GM18508 (cell line): ENCODE data around the gene DEFB131B.
"Not testable (repeated sequence)": the region's sequence is repeated elsewhere in the genome, so short reads cannot be mapped to it uniquely, and the experiment has no call there.

Experiments
- ATAC-seq: cut with Tn5 transposase; IDR thresholded peaks from one replicate; pipeline ENCODE4 v1.9.1; 2021; ENCODE audit warnings: moderate number of reproducible peaks; ENCODE audit not compliant: insufficient read depth, unreplicated experiment

DEFB131B gene

GRCh38 chr11:71910775-71911174 is 32.5 kb downstream of the DEFB131B start:
- ATAC-seq, result not testable (repeated sequence)

GRCh38 chr11:71911321-71911985 is 33.2 kb downstream of the DEFB131B start:
- ATAC-seq, result not testable (repeated sequence)

GRCh38 chr11:71911986-71912340 is 33.7 kb downstream of the DEFB131B start:
- not testable (repeated sequence) for ATAC-seq

- ATAC-seq, result no peak
These were observed 35.7 kb downstream of the DEFB131B start for GRCh38 chr11:71913756-71914526.

GRCh38 chr11:71914617-71915189 is 36.5 kb downstream of the DEFB131B start:
- no peak for ATAC-seq

GRCh38 chr11:71917646-71918140 is 39.4 kb downstream of the DEFB131B start:
- ATAC-seq, result no peak

GRCh38 chr11:71927820-71928736 is 49.8 kb downstream of the DEFB131B start, which contains the start of gene XNDC1N:
Gene XNDC1N, minus strand, starts transcription at chr11:71928594. Its CDS starts 5,241 bp downstream, at chr11:71923353.
- ATAC-seq, result no peak

- ATAC-seq, result no peak
These were observed 50.6 kb downstream of the DEFB131B start, which contains the start of gene RNF121 for GRCh38 chr11:71928737-71929443. Gene RNF121, plus strand, starts transcription at chr11:71929046. Its CDS starts 16 bp downstream, at chr11:71929062.

- no peak for ATAC-seq
These were observed 51.2 kb downstream of the DEFB131B start for GRCh38 chr11:71929491-71929890.

GRCh38 chr11:71930556-71931244 is 52.4 kb downstream of the DEFB131B start:
- ATAC-seq, result no peak

GRCh38 chr11:71931245-71931602 is 53.0 kb downstream of the DEFB131B start:
- ATAC-seq, result no peak

GRCh38 chr11:71933141-71933933 is 55.1 kb downstream of the DEFB131B start:
- ATAC-seq, result no peak
